Tibial nerve (tissue), 4 donors: Measurements from ENCODE around the gene CAMTA1.

Experiments
- EP300 ChIP-seq, 2 donors: sonication (generic); formaldehyde crosslinking; IDR thresholded peaks; one replicate each; pipeline ENCODE4 v1.6.1; 2017; ENCODE audit warnings: antibody characterized with exemption in 2 of 2, mild to moderate bottlenecking in 1 of 2
- TF ChIP-seq, protein P1 (sequence below), 5 experiments: fragments of 200-600 bp in 3 of 5; fragments of 450-650 bp in 2 of 5; sonication (generic) in 3 of 5; IDR thresholded peaks; one replicate each; pipeline ENCODE4 v1.5.1; 2016 to 2019; ENCODE audit warnings: antibody characterized with exemption in 5 of 5, mild to moderate bottlenecking in 3 of 5, moderate library complexity in 2 of 5

DNA sequence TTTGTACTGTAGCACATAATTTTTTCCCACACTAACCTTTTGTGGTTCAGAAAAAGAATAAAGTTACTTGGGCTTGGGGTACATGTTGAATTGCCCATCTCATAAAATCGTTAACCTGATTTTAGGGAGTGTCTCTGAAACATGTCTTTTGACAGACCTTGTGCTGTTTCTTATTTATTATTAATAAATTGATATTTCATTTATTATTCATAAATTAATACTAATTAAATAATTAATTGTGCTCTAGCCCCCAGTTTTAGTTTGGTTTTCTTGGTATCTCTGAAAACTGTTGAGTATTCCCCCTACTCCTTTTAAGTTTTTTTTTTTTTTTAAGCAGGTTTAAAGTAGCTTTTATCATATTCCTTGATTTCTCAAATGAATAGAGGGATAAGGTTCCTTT is 27.9 kb downstream of the CAMTA1 start:
- TF ChIP-seq, protein P1, sequence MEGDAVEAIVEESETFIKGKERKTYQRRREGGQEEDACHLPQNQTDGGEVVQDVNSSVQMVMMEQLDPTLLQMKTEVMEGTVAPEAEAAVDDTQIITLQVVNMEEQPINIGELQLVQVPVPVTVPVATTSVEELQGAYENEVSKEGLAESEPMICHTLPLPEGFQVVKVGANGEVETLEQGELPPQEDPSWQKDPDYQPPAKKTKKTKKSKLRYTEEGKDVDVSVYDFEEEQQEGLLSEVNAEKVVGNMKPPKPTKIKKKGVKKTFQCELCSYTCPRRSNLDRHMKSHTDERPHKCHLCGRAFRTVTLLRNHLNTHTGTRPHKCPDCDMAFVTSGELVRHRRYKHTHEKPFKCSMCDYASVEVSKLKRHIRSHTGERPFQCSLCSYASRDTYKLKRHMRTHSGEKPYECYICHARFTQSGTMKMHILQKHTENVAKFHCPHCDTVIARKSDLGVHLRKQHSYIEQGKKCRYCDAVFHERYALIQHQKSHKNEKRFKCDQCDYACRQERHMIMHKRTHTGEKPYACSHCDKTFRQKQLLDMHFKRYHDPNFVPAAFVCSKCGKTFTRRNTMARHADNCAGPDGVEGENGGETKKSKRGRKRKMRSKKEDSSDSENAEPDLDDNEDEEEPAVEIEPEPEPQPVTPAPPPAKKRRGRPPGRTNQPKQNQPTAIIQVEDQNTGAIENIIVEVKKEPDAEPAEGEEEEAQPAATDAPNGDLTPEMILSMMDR (IDR thresholded peaks at IDR 0.05): no peak
- no peak for TF ChIP-seq EP300 (IDR thresholded peaks at IDR 0.05)
